Endothelial cell of umbilical vein (primary cell): ENCODE results near the gene TARBP2. TPM values are rescaled to one million over a fixed set of nuclear protein-coding genes. Genes with fewer than 3 reads are reported as not detected.

Experiments used
- BruUV-seq: library from RNA; stranded (reverse); fragments of 400-500 nt; replicated peaks from 2 replicates; lab custom pipeline; 2021; lab: Mats Ljungman, UMichigan
- CTCF ChIA-PET: fragments of 300-600, 350-600 bp; sonication (Branson Sonifier 250); formaldehyde crosslinking; loops from one replicate; lab custom pipeline; 2021; ENCODE audit warnings: antibody characterized with exemption, inconsistent platforms; lab: Charles Lee
- POLR2A ChIA-PET: fragments of 300-600, 350-600 bp; sonication (Branson Sonifier 250); formaldehyde crosslinking; loops from one replicate; lab custom pipeline; 2021; ENCODE audit warnings: antibody characterized with exemption, inconsistent platforms; lab: Charles Lee
- DNase-seq: peaks from one replicate; pipeline ENCODE4 v3.0.0-alpha.2; 2011; ENCODE audit warnings: low read depth, low spot score
- FAIRE-seq: peaks from 2 replicates; lab custom pipeline; 2011; peaks lifted over from hg19 to GRCh38; lab: Jason Lieb, UNC
- H2AFZ ChIP-seq: 2 replicates; pipeline ENCODE4 v1.6.0; 2012; ENCODE audit warnings: low read depth, low read length, control low read depth, inconsistent platforms
- H3K27ac ChIP-seq: 2 replicates; pipeline ENCODE4 v1.5.1; 2011; ENCODE audit warnings: low read depth, mild to moderate bottlenecking, control low read depth, low read length, moderate library complexity; ENCODE audit not compliant: insufficient read depth
- H3K27me3 ChIP-seq, 2 experiments: 2 replicates each; pipeline versions ENCODE4 v1.6.0 to v1.6.1; 2011; ENCODE audit warnings: low read length in 2 of 2, mixed read lengths in 1 of 2; ENCODE audit not compliant: control insufficient read depth in 2 of 2, insufficient read depth in 2 of 2
- H3K36me3 ChIP-seq, 2 experiments: 2 replicates in 1 of 2; 3 replicates in 1 of 2; pipeline ENCODE4 v1.5.1; 2011; ENCODE audit warnings: low read length in 2 of 2, mild to moderate bottlenecking in 1 of 2, moderate library complexity in 1 of 2; ENCODE audit not compliant: control insufficient read depth in 2 of 2, insufficient read depth in 2 of 2; ENCODE audit errors: extremely low read depth in 1 of 2
- H3K4me1 ChIP-seq: 3 replicates; pipeline ENCODE4 v1.5.1; 2011; ENCODE audit warnings: mild to moderate bottlenecking, low read length; ENCODE audit not compliant: control insufficient read depth, insufficient read depth; ENCODE audit errors: extremely low read depth
- H3K4me2 ChIP-seq: 2 replicates; pipeline ENCODE4 v1.6.1; 2011; ENCODE audit warnings: low read length, control low read depth, mixed read lengths; ENCODE audit not compliant: insufficient read depth
- H3K4me3 ChIP-seq, 3 experiments: fragments of 200-600 bp in 1 of 3; sonication (generic), shearing (Covaris generic) in 1 of 3; replicated peaks in 1 of 3; 2 replicates each; pipeline ENCODE4 v1.5.1; 2011 to 2016; ENCODE audit warnings: control low read depth in 3 of 3, low read length in 3 of 3, mild to moderate bottlenecking in 2 of 3, inconsistent platforms in 1 of 3, low read depth in 1 of 3, moderate library complexity in 1 of 3; ENCODE audit not compliant: insufficient read depth in 1 of 3
- H3K79me2 ChIP-seq: 2 replicates; pipeline ENCODE4 v1.6.0; 2012; ENCODE audit warnings: low read length, inconsistent platforms; ENCODE audit not compliant: control insufficient read depth, insufficient read depth
- H3K9ac ChIP-seq: replicated peaks from 2 replicates; pipeline ENCODE3; 2011; ENCODE audit warnings: low read length, control low read depth; ENCODE audit not compliant: insufficient read depth; ENCODE audit errors: extremely low read depth
- H3K9me1 ChIP-seq: replicated peaks from 3 replicates; pipeline ENCODE4 v1.6.0; 2011; ENCODE audit warnings: mild to moderate bottlenecking, low read length; ENCODE audit not compliant: control insufficient read depth, insufficient read depth; ENCODE audit errors: extremely low read depth
- H3K9me3 ChIP-seq: replicated peaks from 2 replicates; pipeline ENCODE4 v1.5.1; 2012; ENCODE audit warnings: low read length, inconsistent platforms; ENCODE audit not compliant: control insufficient read depth, insufficient read depth
- H4K20me1 ChIP-seq: replicated peaks from 2 replicates; pipeline ENCODE3; 2011; ENCODE audit warnings: mild to moderate bottlenecking, low read length; ENCODE audit not compliant: control insufficient read depth, insufficient read depth; ENCODE audit errors: extremely low read depth
- CTCF ChIP-seq, 2 donors: IDR thresholded peaks; 1 replicate in 1 of 2; 2 replicates in 1 of 2; pipeline ENCODE4 v1.5.1; 2011; ENCODE audit warnings: low read length in 2 of 2, mild to moderate bottlenecking in 2 of 2, moderate library complexity in 2 of 2, control low read depth in 1 of 2, inconsistent platforms in 1 of 2, low read depth in 1 of 2; ENCODE audit not compliant: insufficient read depth in 1 of 2; ENCODE audit errors: extremely low read depth in 1 of 2
- FOS ChIP-seq: IDR thresholded peaks from 2 replicates; pipeline ENCODE4 v1.6.1; 2011; ENCODE audit warnings: mild to moderate bottlenecking, low read length, moderate library complexity, borderline replicate concordance; ENCODE audit not compliant: insufficient read depth
- GATA2 ChIP-seq: IDR thresholded peaks from 2 replicates; pipeline ENCODE4 v1.7.0; 2011; ENCODE audit warnings: low read depth, mild to moderate bottlenecking, moderate library complexity, mixed read lengths, low read length; ENCODE audit not compliant: insufficient read length, insufficient read depth
- dilution Hi-C: fragments of 300-500 bp; cut with MboI; formaldehyde crosslinking; loops from one replicate; pipeline ENCODE4 v1.15.0; 2019; ENCODE audit warnings: low sequenced_read_pairs; ENCODE audit not compliant: extremely low pct_ligation_motif_present
- intact Hi-C: fragments of 100-400 bp; cut with micrococcal nuclease; formaldehyde crosslinking; loops from one replicate; pipeline ENCODE4 v1.10.0; 2022
- polyA plus RNA-seq, 4 experiments: library from polyadenylated mRNA; depleted of rRNA in 3 of 4; stranded (reverse) in 3 of 4; unstranded in 1 of 4; fragments of >200 nt; gene quantifications; 2 replicates each; pipeline versions ENCODE4 v1.2.1 to v1.2.3, GENCODE V29; 2011 to 2012; ENCODE audit warnings: missing spikeins in 1 of 4
- total RNA-seq: library from RNA; stranded (reverse); gene quantifications from 2 replicates; pipeline ENCODE4 v1.2.3, GENCODE V29; 2021

The TARBP2 gene
- total and polyA plus RNA-seq, 2 donors (not counting 3 experiments of a cell fraction or from before 2014, with no cell fraction given) = 57.2 to 82.8 TPM

- FAIRE-seq (no peak), DNase-seq (no peak)
- peaks cover 0 to 30% of the 10 kb centered on the region in 2 experiments for H3K36me3 ChIP-seq
- peaks cover 28% of the 10 kb centered on the region for H3K4me1 ChIP-seq
- no peaks in the 10 kb centered on the region for H3K27me3 ChIP-seq
- no peak overlapping the region for H3K4me2 ChIP-seq
- no TSS peak for BruUV-seq
- H2AFZ ChIP-seq = no peak overlapping the region
- H4K20me1 ChIP-seq = no peaks in the 10 kb centered on the region
- TF ChIP-seq CTCF (IDR thresholded peaks at IDR 0.05; ENCODE audit: extremely low read depth in 1 of 2, insufficient read depth in 1 of 2, low read depth in 1 of 2, low read length in 2 of 2) (no peak), FOS (no peak), GATA2 (no peak)
- no peak overlapping the region for H3K9ac ChIP-seq
- peaks cover 9% of the 10 kb centered on the region for H3K79me2 ChIP-seq
- no peak overlapping the region for H3K27ac ChIP-seq
- dilution Hi-C loops = no loop called here
- intact Hi-C loops = loop anchor here (5.0 kb wide), 1 partner anchor 282 kb away; no protein-coding TSS in a partner anchor
- no peaks in the 10 kb centered on the region for H3K9me1 ChIP-seq
- no peak overlapping the region for H3K4me3 ChIP-seq
- ChIA-PET CTCF (interaction anchor here (1.0 to 2.5 kb wide), 3 partner anchors 11 to 179 kb away, joined by 3 to 7 read pairs (median 3); no protein-coding TSS in a partner anchor), POLR2A (no interaction called here)
- no peaks in the 10 kb centered on the region for H3K9me3 ChIP-seq
Measured at GRCh38 chr12:53504004-53504920, 3.2 kb downstream of the TARBP2 start.
